ENCODE measurements around the gene ALKBH7.

DNA sequence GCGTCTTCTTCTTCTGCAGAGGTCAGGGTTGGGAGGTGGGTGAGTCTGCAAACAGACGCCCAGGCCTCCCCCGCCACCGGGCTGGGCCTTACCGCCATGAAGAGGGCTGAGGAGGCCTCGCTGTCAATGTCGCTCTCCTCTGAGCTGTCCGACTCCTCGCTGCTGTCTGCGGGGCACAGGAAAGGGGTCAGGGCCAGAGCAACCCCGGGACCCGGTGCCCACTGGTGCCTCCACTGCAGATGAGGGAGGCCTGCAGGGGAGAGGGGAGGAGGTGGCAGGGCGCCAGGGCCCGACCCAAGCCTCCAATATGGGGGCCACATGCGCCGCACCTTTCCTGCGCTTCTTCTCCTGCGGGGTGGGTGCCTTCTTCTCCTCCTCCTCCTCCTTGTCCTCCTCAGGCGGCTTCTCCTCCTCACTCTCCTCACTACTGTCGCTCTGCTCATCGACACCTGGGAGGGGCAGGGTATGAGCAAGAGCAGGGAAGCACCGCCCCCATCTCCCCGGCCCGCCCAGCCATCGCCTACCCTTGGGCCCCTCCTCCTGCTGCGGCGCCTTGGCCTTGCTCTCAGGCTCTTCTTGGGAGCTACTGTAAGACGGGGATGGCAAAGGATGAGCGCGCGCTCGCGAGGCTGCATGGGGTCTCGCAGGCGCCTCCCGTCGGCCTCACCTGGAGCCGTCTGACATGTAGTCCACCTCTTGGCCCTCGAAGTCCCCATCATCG is 8.6 kb downstream of the ALKBH7 start:
- TF ChIP-seq, protein P1, sequence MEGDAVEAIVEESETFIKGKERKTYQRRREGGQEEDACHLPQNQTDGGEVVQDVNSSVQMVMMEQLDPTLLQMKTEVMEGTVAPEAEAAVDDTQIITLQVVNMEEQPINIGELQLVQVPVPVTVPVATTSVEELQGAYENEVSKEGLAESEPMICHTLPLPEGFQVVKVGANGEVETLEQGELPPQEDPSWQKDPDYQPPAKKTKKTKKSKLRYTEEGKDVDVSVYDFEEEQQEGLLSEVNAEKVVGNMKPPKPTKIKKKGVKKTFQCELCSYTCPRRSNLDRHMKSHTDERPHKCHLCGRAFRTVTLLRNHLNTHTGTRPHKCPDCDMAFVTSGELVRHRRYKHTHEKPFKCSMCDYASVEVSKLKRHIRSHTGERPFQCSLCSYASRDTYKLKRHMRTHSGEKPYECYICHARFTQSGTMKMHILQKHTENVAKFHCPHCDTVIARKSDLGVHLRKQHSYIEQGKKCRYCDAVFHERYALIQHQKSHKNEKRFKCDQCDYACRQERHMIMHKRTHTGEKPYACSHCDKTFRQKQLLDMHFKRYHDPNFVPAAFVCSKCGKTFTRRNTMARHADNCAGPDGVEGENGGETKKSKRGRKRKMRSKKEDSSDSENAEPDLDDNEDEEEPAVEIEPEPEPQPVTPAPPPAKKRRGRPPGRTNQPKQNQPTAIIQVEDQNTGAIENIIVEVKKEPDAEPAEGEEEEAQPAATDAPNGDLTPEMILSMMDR (IDR thresholded peaks at IDR 0.05; ENCODE audit: low read depth, low read length, missing input control) = no peak
- TF ChIP-seq RAD21 (IDR thresholded peaks at IDR 0.05) = no peak
- no peak for TF ChIP-seq RXRA (IDR thresholded peaks at IDR 0.05)
- no peak for TF ChIP-seq HNF4G (IDR thresholded peaks at IDR 0.05)
- no peak for TF ChIP-seq FOXA2 (IDR thresholded peaks at IDR 0.05)
- TF ChIP-seq, protein P2, sequence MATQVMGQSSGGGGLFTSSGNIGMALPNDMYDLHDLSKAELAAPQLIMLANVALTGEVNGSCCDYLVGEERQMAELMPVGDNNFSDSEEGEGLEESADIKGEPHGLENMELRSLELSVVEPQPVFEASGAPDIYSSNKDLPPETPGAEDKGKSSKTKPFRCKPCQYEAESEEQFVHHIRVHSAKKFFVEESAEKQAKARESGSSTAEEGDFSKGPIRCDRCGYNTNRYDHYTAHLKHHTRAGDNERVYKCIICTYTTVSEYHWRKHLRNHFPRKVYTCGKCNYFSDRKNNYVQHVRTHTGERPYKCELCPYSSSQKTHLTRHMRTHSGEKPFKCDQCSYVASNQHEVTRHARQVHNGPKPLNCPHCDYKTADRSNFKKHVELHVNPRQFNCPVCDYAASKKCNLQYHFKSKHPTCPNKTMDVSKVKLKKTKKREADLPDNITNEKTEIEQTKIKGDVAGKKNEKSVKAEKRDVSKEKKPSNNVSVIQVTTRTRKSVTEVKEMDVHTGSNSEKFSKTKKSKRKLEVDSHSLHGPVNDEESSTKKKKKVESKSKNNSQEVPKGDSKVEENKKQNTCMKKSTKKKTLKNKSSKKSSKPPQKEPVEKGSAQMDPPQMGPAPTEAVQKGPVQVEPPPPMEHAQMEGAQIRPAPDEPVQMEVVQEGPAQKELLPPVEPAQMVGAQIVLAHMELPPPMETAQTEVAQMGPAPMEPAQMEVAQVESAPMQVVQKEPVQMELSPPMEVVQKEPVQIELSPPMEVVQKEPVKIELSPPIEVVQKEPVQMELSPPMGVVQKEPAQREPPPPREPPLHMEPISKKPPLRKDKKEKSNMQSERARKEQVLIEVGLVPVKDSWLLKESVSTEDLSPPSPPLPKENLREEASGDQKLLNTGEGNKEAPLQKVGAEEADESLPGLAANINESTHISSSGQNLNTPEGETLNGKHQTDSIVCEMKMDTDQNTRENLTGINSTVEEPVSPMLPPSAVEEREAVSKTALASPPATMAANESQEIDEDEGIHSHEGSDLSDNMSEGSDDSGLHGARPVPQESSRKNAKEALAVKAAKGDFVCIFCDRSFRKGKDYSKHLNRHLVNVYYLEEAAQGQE (IDR thresholded peaks at IDR 0.05) = no peak
- TF ChIP-seq TAF1 (conservative IDR thresholded peaks at IDR 0.05) = no peak
- TF ChIP-seq FOXA1 (IDR thresholded peaks at IDR 0.05) = no peak
- TF ChIP-seq JUND (IDR thresholded peaks at IDR 0.05) = no peak
- no peak for TF ChIP-seq SP1 (IDR thresholded peaks at IDR 0.05)
- TF ChIP-seq, protein P3, sequence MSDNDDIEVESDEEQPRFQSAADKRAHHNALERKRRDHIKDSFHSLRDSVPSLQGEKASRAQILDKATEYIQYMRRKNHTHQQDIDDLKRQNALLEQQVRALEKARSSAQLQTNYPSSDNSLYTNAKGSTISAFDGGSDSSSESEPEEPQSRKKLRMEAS (IDR thresholded peaks at IDR 0.05) = no peak
- no peak for TF ChIP-seq YY1 (IDR thresholded peaks at IDR 0.05)
- no peak for TF ChIP-seq EGR1 (IDR thresholded peaks at IDR 0.05; ENCODE audit: low read depth in 2 of 2)
